IMR-90 (cell line): ENCODE data around the gene CRISP2. TPM values are rescaled to one million over a fixed set of nuclear protein-coding genes. Genes with fewer than 3 reads are reported as not detected.
"Not testable (repeated sequence)": the region's sequence is repeated elsewhere in the genome, so short reads cannot be mapped to it uniquely, and the experiment has no call there.

Source experiments
- ATAC-seq: fragments of 200-7000 bp; cut with Tn5 transposase; 2 replicates; pipeline ENCODE4 v1.9.1; 2020; ENCODE audit warnings: low read depth, mild to moderate bottlenecking, moderate library complexity
- BruUV-seq: library from RNA; stranded (reverse); fragments of 400-500 nt; replicated peaks from 2 replicates; lab custom pipeline; 2021; lab: Mats Ljungman, UMichigan
- CTCF ChIA-PET: fragments of 300-600 bp; formaldehyde crosslinking; extraction: SDS; loops from one replicate; lab custom pipeline; 2021; ENCODE audit warnings: antibody characterized with exemption; lab: Yijun Ruan, JAX
- POLR2A ChIA-PET: fragments of 300-600 bp; sonication (Branson Sonifier 250); formaldehyde crosslinking; loops from one replicate; lab custom pipeline; 2022; ENCODE audit warnings: antibody characterized with exemption; ENCODE audit not compliant: unreplicated experiment; lab: Charles Lee
- DNase-seq: peaks from one replicate; pipeline ENCODE4 v3.0.0; 2013
- H2AFZ ChIP-seq: replicated peaks from 2 replicates; pipeline ENCODE3; 2013; ENCODE audit warnings: low read length, mild to moderate bottlenecking; ENCODE audit not compliant: poor library complexity
- H2AK5ac ChIP-seq: 2 replicates; pipeline ENCODE4 v1.6.1; 2013; ENCODE audit warnings: low read depth, low read length, inconsistent platforms
- H2AK9ac ChIP-seq: replicated peaks from 2 replicates; pipeline ENCODE3; 2013; ENCODE audit warnings: mild to moderate bottlenecking, low read depth, low read length, moderate library complexity; ENCODE audit not compliant: poor library complexity
- H2BK120ac ChIP-seq: 2 replicates; pipeline ENCODE4 v1.6.1; 2013; ENCODE audit warnings: low read depth, low read length, inconsistent platforms
- H2BK15ac ChIP-seq: 3 replicates; pipeline ENCODE4 v1.6.1; 2013; ENCODE audit warnings: low read depth, low read length, inconsistent platforms
- H2BK20ac ChIP-seq: 2 replicates; pipeline ENCODE4 v1.6.1; 2013; ENCODE audit warnings: low read depth, mild to moderate bottlenecking, inconsistent platforms, low read length, moderate library complexity
- H2BK5ac ChIP-seq: 2 replicates; pipeline ENCODE4 v1.6.1; 2013; ENCODE audit warnings: mild to moderate bottlenecking, low read depth, low read length, inconsistent platforms; ENCODE audit not compliant: poor library complexity, severe bottlenecking
- H3K14ac ChIP-seq: replicated peaks from 2 replicates; pipeline ENCODE4 v1.6.1; 2013; ENCODE audit warnings: low read depth, low read length, inconsistent platforms
- H3K18ac ChIP-seq: 2 replicates; pipeline ENCODE4 v1.6.1; 2013; ENCODE audit warnings: low read depth, low read length, control low read depth
- H3K23ac ChIP-seq: 2 replicates; pipeline ENCODE4 v1.6.1; 2013; ENCODE audit warnings: low read depth, low read length, inconsistent platforms
- H3K27ac ChIP-seq: 2 replicates; pipeline ENCODE4 v1.5.1; 2013; ENCODE audit warnings: mild to moderate bottlenecking, control low read depth, low read length; ENCODE audit not compliant: insufficient read depth
- H3K27me3 ChIP-seq: 2 replicates; pipeline ENCODE4 v1.6.1; 2013; ENCODE audit warnings: low read length; ENCODE audit not compliant: control insufficient read depth, insufficient read depth
- H3K36me3 ChIP-seq: 2 replicates; pipeline ENCODE4 v1.6.1; 2013; ENCODE audit warnings: low read length, mixed read lengths; ENCODE audit not compliant: control insufficient read depth, insufficient read depth
- H3K4ac ChIP-seq: 2 replicates; pipeline ENCODE4 v1.6.1; 2013; ENCODE audit warnings: low read depth, low read length, inconsistent platforms
- H3K4me1 ChIP-seq: 2 replicates; pipeline ENCODE4 v1.6.1; 2013; ENCODE audit warnings: low read length, mixed read lengths; ENCODE audit not compliant: control insufficient read depth, insufficient read depth
- H3K4me2 ChIP-seq: 2 replicates; pipeline ENCODE4 v1.6.1; 2013; ENCODE audit warnings: low read depth, mild to moderate bottlenecking, control low read depth, low read length, moderate library complexity
- H3K4me3 ChIP-seq: 2 replicates; pipeline ENCODE4 v1.5.1; 2013; ENCODE audit warnings: low read depth, mild to moderate bottlenecking, control low read depth, low read length, moderate library complexity; ENCODE audit not compliant: insufficient read depth
- H3K56ac ChIP-seq: 2 replicates; pipeline ENCODE4 v1.6.1; 2013; ENCODE audit warnings: low read length, inconsistent platforms; ENCODE audit not compliant: insufficient read depth; ENCODE audit errors: extremely low read depth
- H3K79me1 ChIP-seq, 2 experiments: 2 replicates each; pipeline ENCODE4 v1.6.1; 2013; ENCODE audit warnings: low read length in 2 of 2, inconsistent platforms in 1 of 2, low read depth in 1 of 2
- H3K9ac ChIP-seq: 2 replicates; pipeline ENCODE4 v1.6.1; 2013; ENCODE audit warnings: low read depth, low read length, control low read depth
- H3K9me1 ChIP-seq: 2 replicates; pipeline ENCODE4 v1.6.1; 2013; ENCODE audit warnings: low read length, inconsistent platforms; ENCODE audit not compliant: insufficient read depth
- H3K9me3 ChIP-seq: 2 replicates; pipeline ENCODE4 v1.6.1; 2013; ENCODE audit warnings: low read length; ENCODE audit not compliant: control insufficient read depth, insufficient read depth
- H4K20me1 ChIP-seq: 2 replicates; pipeline ENCODE4 v1.6.1; 2013; ENCODE audit warnings: low read length, inconsistent platforms; ENCODE audit not compliant: insufficient read depth
- H4K5ac ChIP-seq: 2 replicates; pipeline ENCODE4 v1.6.1; 2013; ENCODE audit warnings: mild to moderate bottlenecking, low read depth, low read length, control low read depth
- H4K8ac ChIP-seq, 2 experiments: 2 replicates each; pipeline ENCODE4 v1.6.1; 2013; ENCODE audit warnings: low read depth in 2 of 2, low read length in 2 of 2, control low read depth in 1 of 2, inconsistent platforms in 1 of 2
- H4K91ac ChIP-seq: 2 replicates; pipeline ENCODE4 v1.6.1; 2013; ENCODE audit warnings: low read depth, low read length, inconsistent platforms; ENCODE audit not compliant: insufficient read depth
- WGBS, 2 experiments: methylation state at CpG; one replicate each; pipeline versions ENCODE4 v1.1.5 to v1.1.7; 2013; ENCODE audit warnings: missing lambda C conversion rate in 2 of 2; ENCODE audit not compliant: insufficient read length in 1 of 2; ENCODE audit errors: extremely low coverage in 2 of 2; 5-methylcytosine and 5-hydroxymethylcytosine counted together
- dilution Hi-C: fragments of 300-500 bp; cut with HindIII; formaldehyde crosslinking; loops from one replicate; pipeline ENCODE4 v1.14.3; 2018; ENCODE audit warnings: low sequenced_read_pairs; ENCODE audit not compliant: unreplicated experiment
- in situ Hi-C: fragments of 300-500 bp; cut with MboI; formaldehyde crosslinking; loops from 3 replicates; pipeline ENCODE4 v1.14.3; 2019; ENCODE audit warnings: low sequenced_read_pairs, inconsistent platforms, mixed read lengths
- intact Hi-C: fragments of 100-400 bp; cut with micrococcal nuclease; formaldehyde crosslinking; loops from 2 replicates; pipeline ENCODE4 v1.10.0; 2022
- polyA plus RNA-seq, 3 experiments: library from polyadenylated mRNA; depleted of rRNA; stranded (reverse); fragments of >200 nt; gene quantifications; 2 replicates each; pipeline ENCODE4 v1.2.3, GENCODE V29; 2012; ENCODE audit warnings: low replicate concordance in 1 of 3
- total RNA-seq: library from RNA; depleted of rRNA; stranded (reverse); fragments of >200 nt; gene quantifications from 2 replicates; pipeline ENCODE4 v1.2.3, GENCODE V29; 2012

The CRISP2 gene
- total and polyA plus RNA-seq, 2 of the 4 experiments (the other 2 are of a cell fraction), result not detected

GRCh38 chr6:49664054-49664453 is 49.3 kb downstream of the CRISP2 start:
- H2AK5ac ChIP-seq, H3K4me1 ChIP-seq, in situ Hi-C loops, H3K9me3 ChIP-seq, H3K9ac ChIP-seq, H2BK15ac ChIP-seq, H2BK20ac ChIP-seq, H4K91ac ChIP-seq, H3K27me3 ChIP-seq, H3K36me3 ChIP-seq, H3K56ac ChIP-seq, H3K27ac ChIP-seq, H3K4me2 ChIP-seq, H4K20me1 ChIP-seq, H3K23ac ChIP-seq, dilution Hi-C loops, BruUV-seq, H3K4me3 ChIP-seq, H3K14ac ChIP-seq, POLR2A ChIA-PET, ATAC-seq, DNase-seq, H2BK5ac ChIP-seq, H3K4ac ChIP-seq, H4K8ac ChIP-seq, H2AFZ ChIP-seq, H2BK120ac ChIP-seq, intact Hi-C loops, H2AK9ac ChIP-seq, H3K18ac ChIP-seq, H3K79me1 ChIP-seq, CTCF ChIA-PET, H3K9me1 ChIP-seq, H4K5ac ChIP-seq: not testable (repeated sequence)
- no CpG with 5 or more reads among the region's 1 CpG for WGBS, 2 experiments
